GM19467 (cell line): ENCODE results near the gene GALNTL6.

Experiments
- ATAC-seq: cut with Tn5 transposase; IDR thresholded peaks from one replicate; pipeline ENCODE4 v1.9.1; 2021; ENCODE audit warnings: mild to moderate bottlenecking, moderate library complexity; ENCODE audit not compliant: unreplicated experiment

Gene GALNTL6

GRCh38 chr4:172104539-172104938 lies 291.3 kb downstream of the GALNTL6 start:
- ATAC-seq: no peak

- ATAC-seq: no peak
These were observed 292.7 kb downstream of the GALNTL6 start for GRCh38 chr4:172105918-172106317.

GRCh38 chr4:172109466-172109865 lies 296.3 kb downstream of the GALNTL6 start:
- no peak for ATAC-seq

- no peak for ATAC-seq
These were observed 311.6 kb downstream of the GALNTL6 start for GRCh38 chr4:172124656-172125308.

GRCh38 chr4:172125443-172125842 lies 312.2 kb downstream of the GALNTL6 start:
- ATAC-seq: no peak

- no peak for ATAC-seq
These were observed 314.0 kb downstream of the GALNTL6 start for GRCh38 chr4:172127168-172127567.

GRCh38 chr4:172129593-172129992 lies 316.4 kb downstream of the GALNTL6 start:
- ATAC-seq: no peak

GRCh38 chr4:172134521-172134920 lies 321.3 kb downstream of the GALNTL6 start:
- no peak for ATAC-seq

GRCh38 chr4:172141025-172141424 lies 327.8 kb downstream of the GALNTL6 start:
- no peak for ATAC-seq

GRCh38 chr4:172142281-172142741 lies 329.1 kb downstream of the GALNTL6 start:
- ATAC-seq: no peak

GRCh38 chr4:172143605-172144314 lies 330.6 kb downstream of the GALNTL6 start:
- no peak for ATAC-seq

- ATAC-seq: no peak
These were observed 334.5 kb downstream of the GALNTL6 start for GRCh38 chr4:172147687-172148086.

- ATAC-seq: no peak
These were observed 336.1 kb downstream of the GALNTL6 start for GRCh38 chr4:172149329-172149728.

GRCh38 chr4:172152284-172152683 lies 339.1 kb downstream of the GALNTL6 start:
- no peak for ATAC-seq

- ATAC-seq: no peak
These were observed 340.5 kb downstream of the GALNTL6 start for GRCh38 chr4:172153719-172154118.

GRCh38 chr4:172155838-172156345 lies 342.7 kb downstream of the GALNTL6 start:
- ATAC-seq: no peak

- no peak for ATAC-seq
These were observed 344.7 kb downstream of the GALNTL6 start for GRCh38 chr4:172157946-172158345.

- ATAC-seq: no peak
These were observed 350.0 kb downstream of the GALNTL6 start for GRCh38 chr4:172163215-172163614.

- no peak for ATAC-seq
These were observed 355.7 kb downstream of the GALNTL6 start for GRCh38 chr4:172168888-172169287.

- no peak for ATAC-seq
These were observed 356.7 kb downstream of the GALNTL6 start for GRCh38 chr4:172169871-172170270.

- ATAC-seq: no peak
These were observed 360.0 kb downstream of the GALNTL6 start for GRCh38 chr4:172173206-172173605.

- ATAC-seq: no peak
These were observed 364.2 kb downstream of the GALNTL6 start for GRCh38 chr4:172177382-172177781.
